HepG2 (cell line): ENCODE results near the gene ASCC2. TPM values are rescaled to one million over a fixed set of nuclear protein-coding genes. Genes with fewer than 3 reads are reported as not detected.

Experiments
- CAMTA2 ChIP-seq: sonication (generic); formaldehyde crosslinking; IDR thresholded peaks from 2 replicates; pipeline ENCODE4 v1.4.0; 2020; ENCODE audit warnings: mild to moderate bottlenecking, missing genetic modification reagents, borderline replicate concordance
- DPF2 ChIP-seq: sonication (generic); formaldehyde crosslinking; IDR thresholded peaks from 2 replicates; pipeline ENCODE4 v1.4.0; 2020; ENCODE audit warnings: mild to moderate bottlenecking, low read depth, missing genetic modification reagents, borderline replicate concordance
- FOXK1 ChIP-seq: sonication (generic); formaldehyde crosslinking; IDR thresholded peaks from 2 replicates; pipeline ENCODE4 v1.4.0; 2020; ENCODE audit warnings: low read depth, missing genetic modification reagents, borderline replicate concordance
- HOXA7 ChIP-seq: sonication (generic); formaldehyde crosslinking; IDR thresholded peaks from 2 replicates; pipeline ENCODE4 v1.8.1; 2022; ENCODE audit warnings: mild to moderate bottlenecking, missing genetic modification reagents, moderate library complexity
- KAT8 ChIP-seq: IDR thresholded peaks from 2 replicates; pipeline ENCODE4 v1.6.1; 2016; ENCODE audit warnings: missing genetic modification reagents, missing compliant biosample characterization
- NBN ChIP-seq: fragments of 450-650 bp; conservative IDR thresholded peaks from 2 replicates; pipeline ENCODE4 v1.6.1; 2017
- SALL1 ChIP-seq: sonication (generic); formaldehyde crosslinking; IDR thresholded peaks from 2 replicates; pipeline ENCODE4 v1.8.0; 2022; ENCODE audit warnings: mild to moderate bottlenecking, missing genetic modification reagents
- SNRNP70 ChIP-seq: fragments of 200-400 bp; formaldehyde crosslinking; IDR thresholded peaks from 2 replicates; pipeline ENCODE4 v1.6.1; 2017; ENCODE audit warnings: mild to moderate bottlenecking, low read depth, low read length, moderate library complexity
- SOX6 ChIP-seq, 2 experiments: fragments of 450-650 bp in 1 of 2; sonication (generic) in 1 of 2; formaldehyde crosslinking in 1 of 2; IDR thresholded peaks; 2 replicates each; pipeline versions ENCODE4 v1.4.0 to v1.6.1; 2017 to 2020; ENCODE audit warnings: antibody characterized with exemption in 1 of 2, mild to moderate bottlenecking in 1 of 2, missing genetic modification reagents in 1 of 2
- ZNF232 ChIP-seq: sonication (generic); formaldehyde crosslinking; IDR thresholded peaks from 2 replicates; pipeline ENCODE4 v1.4.0; 2020; ENCODE audit warnings: missing genetic modification reagents, borderline replicate concordance
- ZNF260 ChIP-seq: sonication (generic); formaldehyde crosslinking; IDR thresholded peaks from 2 replicates; pipeline ENCODE4 v1.4.0; 2020; ENCODE audit warnings: missing genetic modification reagents, low read depth, mild to moderate bottlenecking, borderline replicate concordance
- ZNF367 ChIP-seq: sonication (generic); formaldehyde crosslinking; IDR thresholded peaks from 2 replicates; pipeline ENCODE4 v1.4.0; 2020; ENCODE audit warnings: missing genetic modification reagents, borderline replicate concordance
- ZNF432 ChIP-seq: sonication (generic); formaldehyde crosslinking; IDR thresholded peaks from 2 replicates; pipeline ENCODE4 v1.5.0; 2020; ENCODE audit warnings: missing genetic modification reagents, mild to moderate bottlenecking, borderline replicate concordance
- ZNF558 ChIP-seq: sonication (generic); formaldehyde crosslinking; IDR thresholded peaks from 2 replicates; pipeline ENCODE4 v1.9.0; 2022; ENCODE audit warnings: mild to moderate bottlenecking, missing genetic modification reagents, borderline replicate concordance
- ZNF746 ChIP-seq: sonication (generic); formaldehyde crosslinking; IDR thresholded peaks from 2 replicates; pipeline ENCODE4 v1.8.0; 2022; ENCODE audit warnings: mild to moderate bottlenecking, missing genetic modification reagents
- ZNF749 ChIP-seq: sonication (generic); formaldehyde crosslinking; IDR thresholded peaks from 2 replicates; pipeline ENCODE4 v1.8.0; 2022; ENCODE audit warnings: mild to moderate bottlenecking, missing genetic modification reagents, moderate library complexity, borderline replicate concordance
- polyA plus RNA-seq, 8 experiments: library from polyadenylated mRNA; depleted of rRNA in 3 of 8; stranded (reverse) in 7 of 8; unstranded in 1 of 8; fragments of >200 nt; fragmentation: Illumina TruSeq in 4 of 8; extraction: Trizol in 4 of 8; gene quantifications; 2 replicates each; pipeline versions ENCODE4 v1.2.1 to v1.2.3, GENCODE V29; 2011 to 2016; ENCODE audit warnings: low read depth in 4 of 8, missing spikeins in 1 of 8, mixed read lengths in 1 of 8; ENCODE audit not compliant: insufficient read depth in 1 of 8
- total RNA-seq, 5 experiments: library from RNA; depleted of rRNA; stranded (reverse); fragments of >200 nt; fragmentation: Illumina TruSeq; extraction: Trizol; gene quantifications; 2 replicates each; pipeline ENCODE4 v1.2.3, GENCODE V29; 2016; ENCODE audit warnings: low read depth in 1 of 5
- TF ChIP-seq, protein P1 (sequence below): IDR thresholded peaks from 2 replicates; pipeline ENCODE4 v1.6.1; 2016; ENCODE audit warnings: missing genetic modification reagents, missing compliant biosample characterization
- TF ChIP-seq, protein P2 (sequence below): sonication (generic); formaldehyde crosslinking; conservative IDR thresholded peaks from 2 replicates; pipeline ENCODE4 v1.8.0; 2022; ENCODE audit warnings: low read depth, missing genetic modification reagents
- TF ChIP-seq, protein P3 (sequence below): sonication (generic); formaldehyde crosslinking; IDR thresholded peaks from 2 replicates; pipeline ENCODE4 v1.4.0; 2020; ENCODE audit warnings: mild to moderate bottlenecking, missing genetic modification reagents, borderline replicate concordance
- TF ChIP-seq, protein P4 (sequence below): sonication (generic); formaldehyde crosslinking; conservative IDR thresholded peaks from 2 replicates; pipeline ENCODE4 v1.4.0; 2020; ENCODE audit warnings: mild to moderate bottlenecking, missing genetic modification reagents, moderate library complexity

ASCC2 gene
- total and polyA plus RNA-seq, 2 of the 13 experiments (the other 11 are each of a cell fraction or from before 2014, with no cell fraction given): 26.2 to 26.3 TPM

DNA sequence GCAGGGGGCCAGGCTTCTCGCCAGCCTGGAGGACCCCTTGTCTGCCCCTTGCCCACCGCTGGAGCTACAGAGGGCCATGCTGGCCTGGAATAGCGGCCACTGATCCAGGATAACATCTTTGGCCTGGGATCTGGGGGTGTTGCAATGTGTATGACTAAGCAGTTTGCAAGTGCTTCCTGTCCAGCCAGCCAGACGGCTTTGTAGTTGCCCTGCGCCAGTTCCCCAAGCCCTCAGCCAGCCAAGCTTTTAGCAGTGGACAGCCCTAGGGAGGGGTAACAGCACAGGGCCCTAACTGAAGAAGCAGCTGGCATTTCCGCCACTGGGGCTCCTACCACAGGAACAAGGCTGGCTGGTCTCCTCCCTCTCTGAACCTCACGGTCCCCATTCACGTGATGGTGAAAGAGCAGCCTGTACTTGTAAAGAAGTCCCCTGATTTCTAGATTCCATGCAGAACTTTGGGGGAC, 38.8 kb downstream of the ASCC2 start (continued):
- TF ChIP-seq, protein P1, sequence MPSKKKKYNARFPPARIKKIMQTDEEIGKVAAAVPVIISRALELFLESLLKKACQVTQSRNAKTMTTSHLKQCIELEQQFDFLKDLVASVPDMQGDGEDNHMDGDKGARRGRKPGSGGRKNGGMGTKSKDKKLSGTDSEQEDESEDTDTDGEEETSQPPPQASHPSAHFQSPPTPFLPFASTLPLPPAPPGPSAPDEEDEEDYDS (CRISPR knock-in tag): no peak
- TF ChIP-seq, protein P2, sequence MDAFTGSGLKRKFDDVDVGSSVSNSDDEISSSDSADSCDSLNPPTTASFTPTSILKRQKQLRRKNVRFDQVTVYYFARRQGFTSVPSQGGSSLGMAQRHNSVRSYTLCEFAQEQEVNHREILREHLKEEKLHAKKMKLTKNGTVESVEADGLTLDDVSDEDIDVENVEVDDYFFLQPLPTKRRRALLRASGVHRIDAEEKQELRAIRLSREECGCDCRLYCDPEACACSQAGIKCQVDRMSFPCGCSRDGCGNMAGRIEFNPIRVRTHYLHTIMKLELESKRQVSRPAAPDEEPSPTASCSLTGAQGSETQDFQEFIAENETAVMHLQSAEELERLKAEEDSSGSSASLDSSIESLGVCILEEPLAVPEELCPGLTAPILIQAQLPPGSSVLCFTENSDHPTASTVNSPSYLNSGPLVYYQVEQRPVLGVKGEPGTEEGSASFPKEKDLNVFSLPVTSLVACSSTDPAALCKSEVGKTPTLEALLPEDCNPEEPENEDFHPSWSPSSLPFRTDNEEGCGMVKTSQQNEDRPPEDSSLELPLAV: no peak
- TF ChIP-seq ZNF367 (CRISPR knock-in tag): no peak
- TF ChIP-seq ZNF232 (CRISPR knock-in tag): no peak
- TF ChIP-seq SOX6 (IDR thresholded peaks at IDR 0.05): no peak
- peak; percentile 65 for TF ChIP-seq SOX6 (CRISPR knock-in tag; IDR thresholded peaks at IDR 0.05)
- no peak for TF ChIP-seq ZNF749 (CRISPR knock-in tag)
- TF ChIP-seq ZNF558 (CRISPR knock-in tag): no peak
- no peak for TF ChIP-seq CAMTA2 (CRISPR knock-in tag)
- TF ChIP-seq ZNF432 (CRISPR knock-in tag): no peak
- TF ChIP-seq, protein P3, sequence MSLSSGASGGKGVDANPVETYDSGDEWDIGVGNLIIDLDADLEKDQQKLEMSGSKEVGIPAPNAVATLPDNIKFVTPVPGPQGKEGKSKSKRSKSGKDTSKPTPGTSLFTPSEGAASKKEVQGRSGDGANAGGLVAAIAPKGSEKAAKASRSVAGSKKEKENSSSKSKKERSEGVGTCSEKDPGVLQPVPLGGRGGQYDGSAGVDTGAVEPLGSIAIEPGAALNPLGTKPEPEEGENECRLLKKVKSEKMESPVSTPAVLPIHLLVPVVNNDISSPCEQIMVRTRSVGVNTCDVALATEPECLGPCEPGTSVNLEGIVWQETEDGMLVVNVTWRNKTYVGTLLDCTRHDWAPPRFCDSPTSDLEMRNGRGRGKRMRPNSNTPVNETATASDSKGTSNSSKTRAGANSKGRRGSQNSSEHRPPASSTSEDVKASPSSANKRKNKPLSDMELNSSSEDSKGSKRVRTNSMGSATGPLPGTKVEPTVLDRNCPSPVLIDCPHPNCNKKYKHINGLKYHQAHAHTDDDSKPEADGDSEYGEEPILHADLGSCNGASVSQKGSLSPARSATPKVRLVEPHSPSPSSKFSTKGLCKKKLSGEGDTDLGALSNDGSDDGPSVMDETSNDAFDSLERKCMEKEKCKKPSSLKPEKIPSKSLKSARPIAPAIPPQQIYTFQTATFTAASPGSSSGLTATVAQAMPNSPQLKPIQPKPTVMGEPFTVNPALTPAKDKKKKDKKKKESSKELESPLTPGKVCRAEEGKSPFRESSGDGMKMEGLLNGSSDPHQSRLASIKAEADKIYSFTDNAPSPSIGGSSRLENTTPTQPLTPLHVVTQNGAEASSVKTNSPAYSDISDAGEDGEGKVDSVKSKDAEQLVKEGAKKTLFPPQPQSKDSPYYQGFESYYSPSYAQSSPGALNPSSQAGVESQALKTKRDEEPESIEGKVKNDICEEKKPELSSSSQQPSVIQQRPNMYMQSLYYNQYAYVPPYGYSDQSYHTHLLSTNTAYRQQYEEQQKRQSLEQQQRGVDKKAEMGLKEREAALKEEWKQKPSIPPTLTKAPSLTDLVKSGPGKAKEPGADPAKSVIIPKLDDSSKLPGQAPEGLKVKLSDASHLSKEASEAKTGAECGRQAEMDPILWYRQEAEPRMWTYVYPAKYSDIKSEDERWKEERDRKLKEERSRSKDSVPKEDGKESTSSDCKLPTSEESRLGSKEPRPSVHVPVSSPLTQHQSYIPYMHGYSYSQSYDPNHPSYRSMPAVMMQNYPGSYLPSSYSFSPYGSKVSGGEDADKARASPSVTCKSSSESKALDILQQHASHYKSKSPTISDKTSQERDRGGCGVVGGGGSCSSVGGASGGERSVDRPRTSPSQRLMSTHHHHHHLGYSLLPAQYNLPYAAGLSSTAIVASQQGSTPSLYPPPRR (CRISPR knock-in tag): 0 out of 2 replicates have a peak, but pooled peaks have one; percentile 45
- no peak for TF ChIP-seq NBN
- TF ChIP-seq HOXA7 (CRISPR knock-in tag): no peak
- TF ChIP-seq ZNF746: no peak
- no peak for TF ChIP-seq SNRNP70
- TF ChIP-seq ZNF260: no peak
- TF ChIP-seq FOXK1 (CRISPR knock-in tag): peak; percentile 30; the same call in 1 of the 2 replicates
- TF ChIP-seq DPF2 (CRISPR knock-in tag): peak; percentile 61; the same call in 1 of the 2 replicates
- TF ChIP-seq SALL1 (CRISPR knock-in tag): peak; percentile 77
- peak; percentile 77 for TF ChIP-seq KAT8 (CRISPR knock-in tag)
- TF ChIP-seq, protein P4, sequence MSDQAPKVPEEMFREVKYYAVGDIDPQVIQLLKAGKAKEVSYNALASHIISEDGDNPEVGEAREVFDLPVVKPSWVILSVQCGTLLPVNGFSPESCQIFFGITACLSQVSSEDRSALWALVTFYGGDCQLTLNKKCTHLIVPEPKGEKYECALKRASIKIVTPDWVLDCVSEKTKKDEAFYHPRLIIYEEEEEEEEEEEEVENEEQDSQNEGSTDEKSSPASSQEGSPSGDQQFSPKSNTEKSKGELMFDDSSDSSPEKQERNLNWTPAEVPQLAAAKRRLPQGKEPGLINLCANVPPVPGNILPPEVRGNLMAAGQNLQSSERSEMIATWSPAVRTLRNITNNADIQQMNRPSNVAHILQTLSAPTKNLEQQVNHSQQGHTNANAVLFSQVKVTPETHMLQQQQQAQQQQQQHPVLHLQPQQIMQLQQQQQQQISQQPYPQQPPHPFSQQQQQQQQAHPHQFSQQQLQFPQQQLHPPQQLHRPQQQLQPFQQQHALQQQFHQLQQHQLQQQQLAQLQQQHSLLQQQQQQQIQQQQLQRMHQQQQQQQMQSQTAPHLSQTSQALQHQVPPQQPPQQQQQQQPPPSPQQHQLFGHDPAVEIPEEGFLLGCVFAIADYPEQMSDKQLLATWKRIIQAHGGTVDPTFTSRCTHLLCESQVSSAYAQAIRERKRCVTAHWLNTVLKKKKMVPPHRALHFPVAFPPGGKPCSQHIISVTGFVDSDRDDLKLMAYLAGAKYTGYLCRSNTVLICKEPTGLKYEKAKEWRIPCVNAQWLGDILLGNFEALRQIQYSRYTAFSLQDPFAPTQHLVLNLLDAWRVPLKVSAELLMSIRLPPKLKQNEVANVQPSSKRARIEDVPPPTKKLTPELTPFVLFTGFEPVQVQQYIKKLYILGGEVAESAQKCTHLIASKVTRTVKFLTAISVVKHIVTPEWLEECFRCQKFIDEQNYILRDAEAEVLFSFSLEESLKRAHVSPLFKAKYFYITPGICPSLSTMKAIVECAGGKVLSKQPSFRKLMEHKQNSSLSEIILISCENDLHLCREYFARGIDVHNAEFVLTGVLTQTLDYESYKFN (CRISPR knock-in tag): peak; percentile 50; the same call in 1 of the 2 replicates
